SK-N-SH (cell line): ENCODE results near the gene EPS8L2.

ENCODE experiments used
- POLR2AphosphoS5 ChIP-seq: IDR thresholded peaks from 2 replicates; pipeline ENCODE4 v1.6.1; 2012; ENCODE audit warnings: low read depth, low read length
- RAD21 ChIP-seq: IDR thresholded peaks from 2 replicates; pipeline ENCODE4 v1.6.1; 2012; ENCODE audit warnings: mild to moderate bottlenecking, low read length
- TAF1 ChIP-seq: IDR thresholded peaks from 2 replicates; pipeline ENCODE4 v1.6.1; 2012; ENCODE audit warnings: low read depth, mild to moderate bottlenecking, low read length, moderate library complexity, borderline replicate concordance
- TF ChIP-seq, protein P1 (sequence below): fragments of 200-600 bp; sonication (generic); IDR thresholded peaks from 2 replicates; pipeline ENCODE4 v1.6.1; 2017; ENCODE audit warnings: antibody characterized with exemption, mild to moderate bottlenecking, moderate library complexity
- TF ChIP-seq, protein P2 (sequence below): IDR thresholded peaks from 2 replicates; pipeline ENCODE4 v1.4.0; 2012; ENCODE audit warnings: low read depth

- TF ChIP-seq, protein P1, sequence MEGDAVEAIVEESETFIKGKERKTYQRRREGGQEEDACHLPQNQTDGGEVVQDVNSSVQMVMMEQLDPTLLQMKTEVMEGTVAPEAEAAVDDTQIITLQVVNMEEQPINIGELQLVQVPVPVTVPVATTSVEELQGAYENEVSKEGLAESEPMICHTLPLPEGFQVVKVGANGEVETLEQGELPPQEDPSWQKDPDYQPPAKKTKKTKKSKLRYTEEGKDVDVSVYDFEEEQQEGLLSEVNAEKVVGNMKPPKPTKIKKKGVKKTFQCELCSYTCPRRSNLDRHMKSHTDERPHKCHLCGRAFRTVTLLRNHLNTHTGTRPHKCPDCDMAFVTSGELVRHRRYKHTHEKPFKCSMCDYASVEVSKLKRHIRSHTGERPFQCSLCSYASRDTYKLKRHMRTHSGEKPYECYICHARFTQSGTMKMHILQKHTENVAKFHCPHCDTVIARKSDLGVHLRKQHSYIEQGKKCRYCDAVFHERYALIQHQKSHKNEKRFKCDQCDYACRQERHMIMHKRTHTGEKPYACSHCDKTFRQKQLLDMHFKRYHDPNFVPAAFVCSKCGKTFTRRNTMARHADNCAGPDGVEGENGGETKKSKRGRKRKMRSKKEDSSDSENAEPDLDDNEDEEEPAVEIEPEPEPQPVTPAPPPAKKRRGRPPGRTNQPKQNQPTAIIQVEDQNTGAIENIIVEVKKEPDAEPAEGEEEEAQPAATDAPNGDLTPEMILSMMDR: no peak
- TF ChIP-seq, protein P2, sequence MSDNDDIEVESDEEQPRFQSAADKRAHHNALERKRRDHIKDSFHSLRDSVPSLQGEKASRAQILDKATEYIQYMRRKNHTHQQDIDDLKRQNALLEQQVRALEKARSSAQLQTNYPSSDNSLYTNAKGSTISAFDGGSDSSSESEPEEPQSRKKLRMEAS: no peak
- TF ChIP-seq RAD21 (no peak), TAF1 (no peak), POLR2AphosphoS5 (no peak)
Observed at GRCh38 chr11:728901-729491, 23.0 kb downstream of the EPS8L2 start.
